ENCODE data around the gene PACSIN1.

Gene PACSIN1

GRCh38 chr6:34581561-34581920 is 115.7 kb downstream of the PACSIN1 start:
- no peak for DNase-seq (ENCODE audit: low read depth, low spot score)

- DNase-seq (ENCODE audit: low read depth, low spot score) = no peak
Measured at GRCh38 chr6:34583461-34583860, 117.6 kb downstream of the PACSIN1 start.

GRCh38 chr6:34583861-34584604 is 118.2 kb downstream of the PACSIN1 start:
- DNase-seq (ENCODE audit: low read depth, low spot score) = no peak

GRCh38 chr6:34584694-34585093 is 118.8 kb downstream of the PACSIN1 start:
- DNase-seq (ENCODE audit: low read depth, low spot score) = no peak

Measured in activated CD4-positive, CD25-positive, alpha-beta regulatory T cell treated with anti-CD3 and anti-CD28 coated beads, Interleukin-2, amount 50 U/mL, for 16 hours (primary cell).